ENCODE measurements around the gene SMG7.

SMG7 gene

GRCh38 chr1:183516725-183517124, 44.4 kb downstream of the SMG7 start:
- no peak for DNase-seq

GRCh38 chr1:183517401-183517800, 45.1 kb downstream of the SMG7 start:
- no peak for DNase-seq

GRCh38 chr1:183520379-183520778, 48.1 kb downstream of the SMG7 start:
- no peak for DNase-seq

- no peak for DNase-seq
Observed at GRCh38 chr1:183522104-183522503, 49.8 kb downstream of the SMG7 start.

- DNase-seq, result no peak
Observed at GRCh38 chr1:183528577-183528976, 56.3 kb downstream of the SMG7 start.

- no peak for DNase-seq
Observed at GRCh38 chr1:183533617-183534174, 61.4 kb downstream of the SMG7 start.

GRCh38 chr1:183537405-183537804, 65.1 kb downstream of the SMG7 start:
- DNase-seq, result no peak

- no peak for DNase-seq
Observed at GRCh38 chr1:183543619-183544204, 71.4 kb downstream of the SMG7 start.

- DNase-seq, result no peak
Observed at GRCh38 chr1:183544598-183545297, 72.4 kb downstream of the SMG7 start.

GRCh38 chr1:183546427-183546826, 74.1 kb downstream of the SMG7 start:
- no peak for DNase-seq

GRCh38 chr1:183548116-183548515, 75.8 kb downstream of the SMG7 start:
- DNase-seq, result peak; percentile 76

- DNase-seq, result no peak
Observed at GRCh38 chr1:183550915-183551314, 78.6 kb downstream of the SMG7 start.

- DNase-seq, result no peak
Observed at GRCh38 chr1:183551924-183552323, 79.6 kb downstream of the SMG7 start.

GRCh38 chr1:183552441-183552840, 80.1 kb downstream of the SMG7 start:
- DNase-seq, result no peak

- no peak for DNase-seq
Observed at GRCh38 chr1:183552891-183553290, 80.6 kb downstream of the SMG7 start.

GRCh38 chr1:183553331-183553730, 81.0 kb downstream of the SMG7 start:
- DNase-seq, result no peak

- DNase-seq, result no peak
Observed at GRCh38 chr1:183553764-183554163, 81.5 kb downstream of the SMG7 start.

- no peak for DNase-seq
Observed at GRCh38 chr1:183554577-183554976, 82.3 kb downstream of the SMG7 start.

GRCh38 chr1:183559061-183559460, 86.8 kb downstream of the SMG7 start:
- no peak for DNase-seq

GRCh38 chr1:183562701-183563100, 90.4 kb downstream of the SMG7 start:
- no peak for DNase-seq

- no peak for DNase-seq
Observed at GRCh38 chr1:183565261-183565660, 93.0 kb downstream of the SMG7 start.

- DNase-seq, result no peak
Observed at GRCh38 chr1:183566026-183566425, 93.7 kb downstream of the SMG7 start.

GRCh38 chr1:183567584-183567983, 95.3 kb downstream of the SMG7 start:
- DNase-seq, result no peak

GRCh38 chr1:183568176-183569021, 96.1 kb downstream of the SMG7 start:
- DNase-seq, result no peak

Data from NCI-H1092 (cell line).